Panc1 (cell line): ENCODE measurements around the gene WWOX. TPM values are rescaled to one million over a fixed set of nuclear protein-coding genes. Genes with fewer than 3 reads are reported as not detected.

Experiments
- ATAC-seq: fragments of 200-7000 bp; cut with Tn5 transposase; 2 replicates; pipeline ENCODE4 v1.9.1; 2020; ENCODE audit warnings: mild to moderate bottlenecking, moderate library complexity
- BruUV-seq: library from RNA; stranded (reverse); fragments of 400-500 nt; replicated peaks from 2 replicates; lab custom pipeline; 2021; lab: Mats Ljungman, UMichigan
- CTCF ChIA-PET: fragments of 300-600 bp; sonication (Branson Sonifier 250); formaldehyde crosslinking; loops from one replicate; lab custom pipeline; 2022; ENCODE audit warnings: antibody characterized with exemption; lab: Charles Lee
- POLR2A ChIA-PET: fragments of 300-600 bp; sonication (Branson Sonifier 250); formaldehyde crosslinking; loops from one replicate; lab custom pipeline; 2022; ENCODE audit warnings: antibody characterized with exemption; lab: Charles Lee
- DNase-seq: peaks from one replicate; pipeline ENCODE4 v3.0.0-alpha.2; 2010; ENCODE audit warnings: low read depth, low spot score
- H3K27ac ChIP-seq: 2 replicates; pipeline ENCODE4 v1.5.1; 2011; ENCODE audit warnings: mild to moderate bottlenecking, low read length, inconsistent platforms
- H3K27me3 ChIP-seq: fragments of 200-500 bp; sonication (Bioruptor generic); 2 replicates; pipeline ENCODE4 v1.6.0; 2014; ENCODE audit warnings: low read length, inconsistent platforms; ENCODE audit not compliant: control insufficient read depth, insufficient read depth
- H3K36me3 ChIP-seq: fragments of 200-500 bp; sonication (Bioruptor generic); 2 replicates; pipeline ENCODE4 v1.5.1; 2014; ENCODE audit warnings: inconsistent platforms, mild to moderate bottlenecking, low read length, moderate library complexity; ENCODE audit not compliant: control insufficient read depth, insufficient read depth
- H3K4me1 ChIP-seq: 2 replicates; pipeline ENCODE4 v1.5.1; 2011; ENCODE audit warnings: inconsistent platforms, mild to moderate bottlenecking, low read length, moderate library complexity; ENCODE audit not compliant: control insufficient read depth, insufficient read depth
- H3K4me3 ChIP-seq, 2 experiments: 2 replicates each; pipeline ENCODE4 v1.5.1; 2011 to 2012; ENCODE audit warnings: low read depth in 2 of 2, low read length in 2 of 2, mild to moderate bottlenecking in 2 of 2, inconsistent platforms in 1 of 2, moderate library complexity in 1 of 2
- H3K9me3 ChIP-seq: fragments of 200-500 bp; sonication (Bioruptor generic); 2 replicates; pipeline ENCODE4 v1.5.1; 2014; ENCODE audit warnings: low read depth, mild to moderate bottlenecking, inconsistent platforms, low read length, moderate library complexity; ENCODE audit not compliant: control insufficient read depth, insufficient read depth
- POLR2AphosphoS5 ChIP-seq: IDR thresholded peaks from 2 replicates; pipeline ENCODE4 v1.6.1; 2012; ENCODE audit warnings: mild to moderate bottlenecking, low read depth, low read length, moderate library complexity
- SIN3A ChIP-seq: IDR thresholded peaks from 2 replicates; pipeline ENCODE4 v1.6.1; 2012; ENCODE audit warnings: low read depth, mild to moderate bottlenecking, low read length, moderate library complexity, borderline replicate concordance; ENCODE audit not compliant: insufficient read depth
- TCF7L2 ChIP-seq: IDR thresholded peaks from 2 replicates; pipeline ENCODE4 v1.6.1; 2011; ENCODE audit warnings: mild to moderate bottlenecking, low read depth, low read length, inconsistent platforms
- in situ Hi-C: cut with HindIII; loops from 2 replicates; pipeline ENCODE4 v1.10.0; 2016; ENCODE audit warnings: low sequenced_read_pairs, low pct_unique_long_range_greater_than_20kb
- intact Hi-C: fragments of 100-400 bp; cut with micrococcal nuclease; formaldehyde crosslinking; loops from one replicate; pipeline ENCODE4 v1.10.0; 2022; ENCODE audit not compliant: unreplicated experiment
- total RNA-seq: library from RNA; stranded (reverse); gene quantifications from one replicate; pipeline ENCODE4 v1.2.1, GENCODE V29; 2021; ENCODE audit not compliant: unreplicated experiment
- TF ChIP-seq, protein P1 (sequence below), 2 experiments: IDR thresholded peaks; 2 replicates each; pipeline ENCODE4 v1.6.1; 2011 to 2012; ENCODE audit warnings: low read depth in 2 of 2, control low read depth in 1 of 2, low read length in 1 of 2, mild to moderate bottlenecking in 1 of 2, moderate library complexity in 1 of 2; ENCODE audit not compliant: insufficient read depth in 1 of 2
- TF ChIP-seq, protein P2 (sequence below): fragments of 450-650 bp; IDR thresholded peaks from 2 replicates; pipeline ENCODE4 v1.5.1; 2017; ENCODE audit warnings: mild to moderate bottlenecking

The WWOX gene
- total RNA-seq, 1 experiment from 2014 or later, result 12.5 TPM

DNA sequence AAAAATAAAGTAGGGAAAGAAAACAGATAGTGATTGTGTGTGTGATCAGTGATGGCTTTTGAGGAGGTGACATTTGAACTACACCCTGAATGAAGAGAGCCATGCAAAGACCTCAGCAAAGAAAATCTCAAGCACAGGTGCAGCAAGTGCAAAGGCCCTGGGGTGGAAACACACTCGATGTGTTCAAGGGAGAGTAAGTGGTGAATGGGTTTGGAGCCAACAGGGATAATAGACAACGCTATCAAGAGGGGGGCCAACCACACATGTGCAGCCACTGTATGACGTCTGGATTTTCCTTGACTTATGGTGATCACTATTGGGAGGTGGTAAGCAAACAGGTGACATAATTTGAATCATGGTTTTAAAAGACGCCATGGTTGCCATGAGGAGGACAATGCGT is 564.2 kb downstream of the WWOX start:
- Histone ChIP-seq H3K27me3 (no peaks in the 10 kb centered on the region), H3K9me3 (no peaks in the 10 kb centered on the region), H3K36me3 (no peaks in the 10 kb centered on the region), H3K4me1 (no peaks in the 10 kb centered on the region), H3K4me3 (no peak overlapping the region), H3K27ac (no peak overlapping the region)
- ChIA-PET CTCF (no interaction called here), POLR2A (no interaction called here)
- DNase-seq (no peak), ATAC-seq (no peak)
- BruUV-seq, result no TSS peak
- TF ChIP-seq POLR2AphosphoS5 (no peak), SIN3A (no peak), TCF7L2 (no peak)
- TF ChIP-seq, protein P1, sequence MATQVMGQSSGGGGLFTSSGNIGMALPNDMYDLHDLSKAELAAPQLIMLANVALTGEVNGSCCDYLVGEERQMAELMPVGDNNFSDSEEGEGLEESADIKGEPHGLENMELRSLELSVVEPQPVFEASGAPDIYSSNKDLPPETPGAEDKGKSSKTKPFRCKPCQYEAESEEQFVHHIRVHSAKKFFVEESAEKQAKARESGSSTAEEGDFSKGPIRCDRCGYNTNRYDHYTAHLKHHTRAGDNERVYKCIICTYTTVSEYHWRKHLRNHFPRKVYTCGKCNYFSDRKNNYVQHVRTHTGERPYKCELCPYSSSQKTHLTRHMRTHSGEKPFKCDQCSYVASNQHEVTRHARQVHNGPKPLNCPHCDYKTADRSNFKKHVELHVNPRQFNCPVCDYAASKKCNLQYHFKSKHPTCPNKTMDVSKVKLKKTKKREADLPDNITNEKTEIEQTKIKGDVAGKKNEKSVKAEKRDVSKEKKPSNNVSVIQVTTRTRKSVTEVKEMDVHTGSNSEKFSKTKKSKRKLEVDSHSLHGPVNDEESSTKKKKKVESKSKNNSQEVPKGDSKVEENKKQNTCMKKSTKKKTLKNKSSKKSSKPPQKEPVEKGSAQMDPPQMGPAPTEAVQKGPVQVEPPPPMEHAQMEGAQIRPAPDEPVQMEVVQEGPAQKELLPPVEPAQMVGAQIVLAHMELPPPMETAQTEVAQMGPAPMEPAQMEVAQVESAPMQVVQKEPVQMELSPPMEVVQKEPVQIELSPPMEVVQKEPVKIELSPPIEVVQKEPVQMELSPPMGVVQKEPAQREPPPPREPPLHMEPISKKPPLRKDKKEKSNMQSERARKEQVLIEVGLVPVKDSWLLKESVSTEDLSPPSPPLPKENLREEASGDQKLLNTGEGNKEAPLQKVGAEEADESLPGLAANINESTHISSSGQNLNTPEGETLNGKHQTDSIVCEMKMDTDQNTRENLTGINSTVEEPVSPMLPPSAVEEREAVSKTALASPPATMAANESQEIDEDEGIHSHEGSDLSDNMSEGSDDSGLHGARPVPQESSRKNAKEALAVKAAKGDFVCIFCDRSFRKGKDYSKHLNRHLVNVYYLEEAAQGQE (IDR thresholded peaks at IDR 0.05; ENCODE audit: insufficient read depth in 1 of 2, low read depth in 2 of 2, low read length in 1 of 2), result no peak
- TF ChIP-seq, protein P2, sequence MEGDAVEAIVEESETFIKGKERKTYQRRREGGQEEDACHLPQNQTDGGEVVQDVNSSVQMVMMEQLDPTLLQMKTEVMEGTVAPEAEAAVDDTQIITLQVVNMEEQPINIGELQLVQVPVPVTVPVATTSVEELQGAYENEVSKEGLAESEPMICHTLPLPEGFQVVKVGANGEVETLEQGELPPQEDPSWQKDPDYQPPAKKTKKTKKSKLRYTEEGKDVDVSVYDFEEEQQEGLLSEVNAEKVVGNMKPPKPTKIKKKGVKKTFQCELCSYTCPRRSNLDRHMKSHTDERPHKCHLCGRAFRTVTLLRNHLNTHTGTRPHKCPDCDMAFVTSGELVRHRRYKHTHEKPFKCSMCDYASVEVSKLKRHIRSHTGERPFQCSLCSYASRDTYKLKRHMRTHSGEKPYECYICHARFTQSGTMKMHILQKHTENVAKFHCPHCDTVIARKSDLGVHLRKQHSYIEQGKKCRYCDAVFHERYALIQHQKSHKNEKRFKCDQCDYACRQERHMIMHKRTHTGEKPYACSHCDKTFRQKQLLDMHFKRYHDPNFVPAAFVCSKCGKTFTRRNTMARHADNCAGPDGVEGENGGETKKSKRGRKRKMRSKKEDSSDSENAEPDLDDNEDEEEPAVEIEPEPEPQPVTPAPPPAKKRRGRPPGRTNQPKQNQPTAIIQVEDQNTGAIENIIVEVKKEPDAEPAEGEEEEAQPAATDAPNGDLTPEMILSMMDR, result no peak
- in situ Hi-C loops, result no loop called here
- intact Hi-C loops, result no loop called here

DNA sequence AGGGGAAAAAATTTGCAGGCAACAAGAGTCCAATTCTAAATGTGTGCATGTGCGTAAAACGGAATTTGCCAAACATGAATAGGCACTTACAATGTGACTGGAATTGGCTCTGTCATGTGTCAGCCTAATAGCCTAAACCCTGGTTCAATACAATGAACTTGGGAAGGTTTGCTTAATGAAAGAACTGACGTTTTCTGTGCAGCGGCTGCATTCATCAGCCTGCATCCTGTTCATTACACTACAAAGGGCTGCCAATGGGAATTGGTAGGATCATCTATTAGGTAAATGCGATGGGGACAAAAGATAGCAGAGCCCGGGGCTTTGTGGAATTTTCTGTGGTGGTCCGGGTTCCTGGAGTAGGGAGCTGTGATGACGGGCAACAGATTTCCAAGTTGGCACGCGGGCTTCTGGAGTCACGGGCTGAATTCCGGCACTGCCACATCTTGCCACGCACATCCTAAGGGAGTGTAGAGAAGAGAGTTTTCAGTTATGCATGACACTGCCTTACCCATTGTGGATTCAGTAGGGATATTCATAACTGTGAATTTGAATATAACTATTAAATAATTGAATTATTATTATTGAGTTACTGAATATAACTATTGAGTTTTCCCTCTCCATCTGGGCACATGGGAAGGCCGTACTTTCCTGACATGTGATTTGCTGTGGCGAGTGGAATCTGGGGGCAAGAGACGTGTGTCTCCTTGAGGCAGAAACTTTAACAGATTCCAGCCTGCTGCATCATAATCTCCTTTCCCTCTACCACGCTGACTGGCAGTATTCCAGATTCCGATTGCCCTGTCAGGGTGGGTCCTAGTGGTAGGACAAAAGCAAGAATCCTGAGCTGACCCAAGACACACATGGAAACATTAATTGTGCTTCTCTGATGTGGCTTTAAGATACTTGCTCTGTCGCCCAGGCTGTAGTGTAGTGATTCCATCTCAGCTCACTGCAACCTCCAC is 565.6 kb downstream of the WWOX start:
- CTCF ChIA-PET, result no interaction called here
- no peaks in the 10 kb centered on the region for H3K4me1 ChIP-seq
- BruUV-seq, result no TSS peak
- no peaks in the 10 kb centered on the region for H3K27me3 ChIP-seq
- H3K27ac ChIP-seq, result no peak overlapping the region
- POLR2A ChIA-PET, result interaction anchor here (0.6 kb wide), 1 partner anchor 1403 kb away, joined by 3 read pairs; no protein-coding TSS in a partner anchor
- no peaks in the 10 kb centered on the region for H3K36me3 ChIP-seq
- intact Hi-C loops (no loop called here), in situ Hi-C loops (no loop called here)
- no peaks in the 10 kb centered on the region for H3K9me3 ChIP-seq
- H3K4me3 ChIP-seq, result no peak overlapping the region
- TF ChIP-seq, protein P1 (IDR thresholded peaks at IDR 0.05; ENCODE audit: insufficient read depth in 1 of 2, low read depth in 2 of 2, low read length in 1 of 2), result no peak
- TF ChIP-seq TCF7L2 (no peak), POLR2AphosphoS5 (no peak), SIN3A (no peak)
- TF ChIP-seq, protein P2, result no peak
- ATAC-seq (no peak), DNase-seq (no peak)
